IPS DF 6.9 (cell line): ENCODE measurements around the gene IMPG2.

ENCODE experiments used
- DNase-seq: peaks from one replicate; pipeline ENCODE4 v3.0.0-alpha.2; 2013; ENCODE audit warnings: low read depth, low spot score
- H3K27ac ChIP-seq: one replicate; pipeline ENCODE4 v1.5.1; 2013; ENCODE audit warnings: low read length, control low read depth
- H3K27me3 ChIP-seq: 2 replicates; pipeline ENCODE4 v1.6.1; 2013; ENCODE audit warnings: mild to moderate bottlenecking, low read length; ENCODE audit not compliant: control insufficient read depth, insufficient read depth
- H3K36me3 ChIP-seq: 2 replicates; pipeline ENCODE4 v1.6.1; 2013; ENCODE audit warnings: low read length; ENCODE audit not compliant: control insufficient read depth, insufficient read depth
- H3K4me1 ChIP-seq: 2 replicates; pipeline ENCODE4 v1.6.1; 2013; ENCODE audit warnings: low read length; ENCODE audit not compliant: control insufficient read depth, insufficient read depth
- H3K4me3 ChIP-seq: 2 replicates; pipeline ENCODE4 v1.5.1; 2013; ENCODE audit warnings: mild to moderate bottlenecking, low read length
- H3K9me3 ChIP-seq: 2 replicates; pipeline ENCODE4 v1.6.1; 2013; ENCODE audit warnings: low read length, inconsistent platforms; ENCODE audit not compliant: control insufficient read depth, insufficient read depth
- WGBS: extraction: QIAGEN DNeasy Blood & Tissue Kit; methylation state at CpG from one replicate; pipeline ENCODE4 v1.1.7; 2013; ENCODE audit warnings: mixed read lengths, missing lambda C conversion rate; ENCODE audit not compliant: insufficient read length, insufficient coverage; 5-methylcytosine and 5-hydroxymethylcytosine counted together

The IMPG2 gene

GRCh38 chr3:101216710-101217465 lies 103.5 kb downstream of the IMPG2 start:
- Histone ChIP-seq H3K27me3 (no peaks in the 10 kb centered on the region), H3K9me3 (peaks cover 2% of the 10 kb centered on the region), H3K27ac (no peak overlapping the region), H3K4me1 (no peaks in the 10 kb centered on the region), H3K4me3 (no peak overlapping the region), H3K36me3 (peaks cover 2% of the 10 kb centered on the region; the same call in 1 of the 2 replicates)
- whole genome bisulfite sequencing: no CpG with 5 or more reads among the region's 3 CpGs
- no peak for DNase-seq

- no CpG with 5 or more reads among the region's 2 CpGs for WGBS
- no peak overlapping the region for H3K27ac ChIP-seq
- no peaks in the 10 kb centered on the region for H3K27me3 ChIP-seq
- H3K4me1 ChIP-seq: no peaks in the 10 kb centered on the region
- no peak for DNase-seq
- peaks cover 2% of the 10 kb centered on the region; the same call in 1 of the 2 replicates for H3K36me3 ChIP-seq
- H3K4me3 ChIP-seq: no peak overlapping the region
- no peaks in the 10 kb centered on the region; the same call in 1 of the 2 replicates for H3K9me3 ChIP-seq
These were observed 107.6 kb downstream of the IMPG2 start for GRCh38 chr3:101212730-101213129.

GRCh38 chr3:101204246-101204645 lies 116.1 kb downstream of the IMPG2 start:
- Histone ChIP-seq H3K36me3 (no peaks in the 10 kb centered on the region), H3K4me1 (no peaks in the 10 kb centered on the region), H3K27me3 (no peaks in the 10 kb centered on the region), H3K4me3 (no peak overlapping the region), H3K27ac (no peak overlapping the region), H3K9me3 (no peaks in the 10 kb centered on the region)
- WGBS: no CpG with 5 or more reads among the region's 2 CpGs
- DNase-seq: no peak

- no peaks in the 10 kb centered on the region for H3K36me3 ChIP-seq
- H3K27me3 ChIP-seq: no peaks in the 10 kb centered on the region
- no CpG with 5 or more reads among the region's 5 CpGs for WGBS
- no peak overlapping the region for H3K4me3 ChIP-seq
- H3K27ac ChIP-seq: no peak overlapping the region
- no peaks in the 10 kb centered on the region for H3K4me1 ChIP-seq
- H3K9me3 ChIP-seq: no peaks in the 10 kb centered on the region
- DNase-seq: no peak
These were observed 117.0 kb downstream of the IMPG2 start for GRCh38 chr3:101203411-101203810.

GRCh38 chr3:101202640-101203039 lies 117.7 kb downstream of the IMPG2 start:
- Histone ChIP-seq H3K9me3 (no peaks in the 10 kb centered on the region), H3K27me3 (no peaks in the 10 kb centered on the region), H3K4me3 (no peak overlapping the region), H3K4me1 (no peaks in the 10 kb centered on the region), H3K36me3 (no peaks in the 10 kb centered on the region), H3K27ac (no peak overlapping the region)
- no CpG with 5 or more reads among the region's 1 CpG for WGBS
- DNase-seq: no peak

- H3K4me3 ChIP-seq: no peak overlapping the region
- H3K27me3 ChIP-seq: no peaks in the 10 kb centered on the region
- H3K4me1 ChIP-seq: no peaks in the 10 kb centered on the region
- H3K27ac ChIP-seq: no peak overlapping the region
- H3K9me3 ChIP-seq: no peaks in the 10 kb centered on the region
- DNase-seq: no peak
- WGBS: no CpG with 5 or more reads among the region's 3 CpGs
- H3K36me3 ChIP-seq: no peaks in the 10 kb centered on the region
These were observed 119.9 kb downstream of the IMPG2 start for GRCh38 chr3:101200461-101200860.

GRCh38 chr3:101195951-101196713 lies 124.2 kb downstream of the IMPG2 start:
- no peaks in the 10 kb centered on the region for H3K9me3 ChIP-seq
- no peak overlapping the region for H3K4me3 ChIP-seq
- no peaks in the 10 kb centered on the region for H3K27me3 ChIP-seq
- H3K27ac ChIP-seq: no peak overlapping the region
- H3K36me3 ChIP-seq: no peaks in the 10 kb centered on the region
- no peaks in the 10 kb centered on the region for H3K4me1 ChIP-seq
- DNase-seq: no peak
- no CpG with 5 or more reads among the region's 6 CpGs for WGBS

- Histone ChIP-seq H3K4me1 (no peaks in the 10 kb centered on the region), H3K27ac (no peak overlapping the region), H3K4me3 (no peak overlapping the region), H3K9me3 (no peaks in the 10 kb centered on the region), H3K36me3 (no peaks in the 10 kb centered on the region), H3K27me3 (no peaks in the 10 kb centered on the region)
- WGBS: no CpG with 5 or more reads among the region's 3 CpGs
- DNase-seq: no peak
These were observed 126.0 kb downstream of the IMPG2 start for GRCh38 chr3:101194392-101194791.

GRCh38 chr3:101193957-101194356 lies 126.4 kb downstream of the IMPG2 start:
- Histone ChIP-seq H3K4me3 (no peak overlapping the region), H3K36me3 (no peaks in the 10 kb centered on the region), H3K4me1 (no peaks in the 10 kb centered on the region), H3K9me3 (no peaks in the 10 kb centered on the region), H3K27ac (no peak overlapping the region), H3K27me3 (no peaks in the 10 kb centered on the region)
- no CpG with 5 or more reads among the region's 3 CpGs for WGBS
- DNase-seq: no peak

GRCh38 chr3:101189796-101190195 lies 130.6 kb downstream of the IMPG2 start:
- Histone ChIP-seq H3K9me3 (no peaks in the 10 kb centered on the region), H3K27me3 (no peaks in the 10 kb centered on the region), H3K4me1 (no peaks in the 10 kb centered on the region), H3K36me3 (no peaks in the 10 kb centered on the region), H3K27ac (no peak overlapping the region), H3K4me3 (no peak overlapping the region)
- no peak for DNase-seq
- no CpG with 5 or more reads among the region's 2 CpGs for WGBS
